GM12873 (cell line): ENCODE data around the gene TSC2.

Experiments used
- TF ChIP-seq, protein P1 (sequence below): IDR thresholded peaks from 2 replicates; pipeline ENCODE4 v1.5.1; 2012; ENCODE audit warnings: low read depth, mild to moderate bottlenecking, moderate library complexity, low read length, control low read depth; ENCODE audit not compliant: insufficient read depth; ENCODE audit errors: missing control alignments

Gene TSC2

GRCh38 chr16:2034696-2035430 is 12.9 kb upstream of the TSC2 start:
- TF ChIP-seq, protein P1, sequence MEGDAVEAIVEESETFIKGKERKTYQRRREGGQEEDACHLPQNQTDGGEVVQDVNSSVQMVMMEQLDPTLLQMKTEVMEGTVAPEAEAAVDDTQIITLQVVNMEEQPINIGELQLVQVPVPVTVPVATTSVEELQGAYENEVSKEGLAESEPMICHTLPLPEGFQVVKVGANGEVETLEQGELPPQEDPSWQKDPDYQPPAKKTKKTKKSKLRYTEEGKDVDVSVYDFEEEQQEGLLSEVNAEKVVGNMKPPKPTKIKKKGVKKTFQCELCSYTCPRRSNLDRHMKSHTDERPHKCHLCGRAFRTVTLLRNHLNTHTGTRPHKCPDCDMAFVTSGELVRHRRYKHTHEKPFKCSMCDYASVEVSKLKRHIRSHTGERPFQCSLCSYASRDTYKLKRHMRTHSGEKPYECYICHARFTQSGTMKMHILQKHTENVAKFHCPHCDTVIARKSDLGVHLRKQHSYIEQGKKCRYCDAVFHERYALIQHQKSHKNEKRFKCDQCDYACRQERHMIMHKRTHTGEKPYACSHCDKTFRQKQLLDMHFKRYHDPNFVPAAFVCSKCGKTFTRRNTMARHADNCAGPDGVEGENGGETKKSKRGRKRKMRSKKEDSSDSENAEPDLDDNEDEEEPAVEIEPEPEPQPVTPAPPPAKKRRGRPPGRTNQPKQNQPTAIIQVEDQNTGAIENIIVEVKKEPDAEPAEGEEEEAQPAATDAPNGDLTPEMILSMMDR, result no peak

- TF ChIP-seq, protein P1, result no peak
These were observed 12.2 kb upstream of the TSC2 start for GRCh38 chr16:2035431-2036199.

DNA sequence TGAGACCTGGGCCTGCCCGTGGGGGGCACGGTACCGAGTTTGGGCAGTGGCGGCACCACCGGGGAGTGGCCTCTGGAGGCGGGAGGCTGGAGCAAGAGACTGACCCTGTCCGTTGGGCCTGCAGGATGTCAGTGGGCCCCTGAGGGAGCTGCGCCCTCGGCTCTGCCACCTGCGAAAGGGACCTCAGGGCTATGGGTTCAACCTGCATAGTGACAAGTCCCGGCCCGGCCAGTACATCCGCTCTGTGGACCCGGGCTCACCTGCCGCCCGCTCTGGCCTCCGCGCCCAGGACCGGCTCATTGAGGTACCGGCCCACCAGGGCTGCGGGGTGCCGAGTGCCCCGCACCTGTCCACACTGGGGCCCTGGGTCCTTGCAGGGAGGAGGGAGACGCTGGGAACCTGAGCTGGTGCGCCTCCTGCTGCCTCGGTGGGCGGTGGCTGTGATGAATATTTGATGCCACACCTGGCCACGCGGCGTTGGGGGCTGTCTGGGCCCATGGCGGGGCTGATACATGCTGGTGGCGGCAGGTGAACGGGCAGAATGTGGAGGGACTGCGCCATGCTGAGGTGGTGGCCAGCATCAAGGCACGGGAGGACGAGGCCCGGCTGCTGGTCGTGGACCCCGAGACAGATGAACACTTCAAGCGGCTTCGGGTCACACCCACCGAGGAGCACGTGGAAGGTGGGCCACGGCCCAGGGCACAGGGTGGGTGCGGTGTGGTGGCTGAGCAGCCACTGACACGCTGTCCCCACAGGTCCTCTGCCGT is 11.4 kb upstream of the TSC2 start:
- TF ChIP-seq, protein P1, result no peak

GRCh38 chr16:2037115-2037514 is 10.7 kb upstream of the TSC2 start:
- TF ChIP-seq, protein P1, result no peak

- TF ChIP-seq, protein P1, result no peak
These were observed 10.0 kb upstream of the TSC2 start for GRCh38 chr16:2037647-2038381.

DNA sequence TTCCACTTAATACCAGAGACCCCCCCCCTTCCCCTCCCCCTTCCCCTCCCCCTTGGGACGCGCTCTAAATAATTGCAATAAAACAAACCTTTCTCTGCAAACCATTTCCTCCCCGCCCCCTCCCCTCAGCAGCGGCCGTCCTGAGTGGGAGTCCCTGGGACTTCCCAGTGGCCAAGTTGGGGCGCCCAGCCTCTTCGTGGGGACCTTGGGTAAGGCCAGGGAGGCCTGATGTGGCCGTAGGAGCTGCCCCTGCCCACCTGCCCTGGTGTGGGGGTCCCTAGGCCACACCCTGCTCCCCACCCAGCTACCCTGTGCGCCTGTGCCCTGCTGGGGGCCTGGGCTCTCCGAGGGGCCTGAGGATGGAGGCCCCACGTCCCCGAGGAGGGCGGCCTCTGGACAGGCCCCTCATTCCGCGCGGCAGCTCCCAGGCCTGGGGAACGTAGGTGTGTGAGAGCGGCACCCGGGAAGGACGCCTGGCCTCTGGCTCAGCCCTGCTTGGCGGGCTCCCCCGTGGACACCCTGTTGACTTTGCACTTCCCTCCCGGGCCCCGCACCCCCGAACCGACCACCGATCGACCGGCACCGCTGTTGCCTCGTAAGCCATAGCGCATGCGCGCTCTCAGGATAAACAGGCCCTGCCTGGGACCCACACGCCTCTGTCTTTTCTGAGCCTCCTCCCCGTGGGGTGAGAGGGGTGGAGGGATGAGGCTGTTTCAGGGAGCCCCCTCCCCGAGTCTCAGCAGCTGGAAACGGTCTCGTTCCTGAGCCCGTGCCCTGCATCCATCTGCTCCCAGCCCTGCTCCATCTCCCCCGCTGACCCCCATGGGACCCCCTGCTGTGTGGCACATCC is 9.2 kb upstream of the TSC2 start:
- TF ChIP-seq, protein P1, result no peak
